Dermis blood vessel endothelial cell (primary cell): ENCODE results near the gene PARD3B. TPM values are rescaled to one million over a fixed set of nuclear protein-coding genes. Genes with fewer than 3 reads are reported as not detected.

Source experiments
- DNase-seq: peaks from one replicate; pipeline ENCODE4 v3.0.0; 2010
- total RNA-seq: library from RNA; depleted of rRNA; stranded (reverse); fragments of >200 nt; gene quantifications from 2 replicates; pipeline ENCODE4 v1.2.3, GENCODE V29; 2014

Gene PARD3B
- total RNA-seq, 1 donor from 2014 or later, result 13.3 TPM

DNA sequence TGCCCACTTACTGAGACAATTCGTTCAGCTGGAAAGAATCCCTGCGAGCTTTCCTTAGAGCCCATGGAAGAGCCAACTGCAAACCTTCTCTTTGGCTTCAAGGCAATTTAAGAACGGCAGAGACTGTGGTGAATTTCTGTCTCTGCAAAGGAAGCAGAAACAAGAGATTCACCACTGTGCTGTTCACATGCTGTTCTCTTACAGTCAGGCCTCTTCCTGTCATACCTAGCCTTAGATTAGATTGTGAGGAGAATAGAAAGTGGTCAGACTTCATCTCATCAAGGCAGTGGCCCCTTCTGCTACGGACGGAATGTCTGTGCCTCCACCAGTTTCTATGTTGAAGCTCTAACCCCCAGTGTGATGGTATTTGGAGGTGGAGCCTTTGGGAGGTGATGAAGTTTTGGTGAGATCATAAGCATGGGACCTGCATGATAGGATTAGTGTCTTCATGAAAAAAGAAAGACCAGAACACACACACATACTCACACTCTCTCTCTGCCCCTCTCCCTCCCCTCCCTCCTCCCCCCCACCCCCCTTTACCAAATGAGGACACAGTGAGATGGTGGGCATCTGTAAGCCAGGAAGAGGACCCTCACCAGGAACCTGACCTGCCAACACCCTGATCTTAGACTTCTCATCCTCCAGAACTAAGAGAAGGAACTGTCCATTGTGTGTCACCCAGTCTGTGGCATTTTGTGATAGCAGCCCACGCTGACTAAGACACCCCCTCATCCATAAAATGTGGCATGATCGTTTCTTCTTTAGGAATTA is 1091.5 kb downstream of the PARD3B start:
- no peak for DNase-seq

DNA sequence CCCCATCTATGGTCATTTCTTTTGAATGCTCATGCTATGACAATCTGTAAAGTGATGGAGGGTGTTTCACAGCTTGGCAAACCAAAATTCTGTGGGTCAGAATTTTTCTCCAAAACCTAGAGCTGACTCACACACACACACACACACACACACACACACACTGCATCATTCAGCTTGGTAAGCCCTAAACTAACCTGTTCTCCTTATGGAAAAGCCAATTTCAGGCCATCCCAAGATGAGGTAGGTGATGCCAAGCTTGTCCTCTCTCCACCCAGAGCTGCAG is 1092.0 kb downstream of the PARD3B start:
- DNase-seq, result no peak

DNA sequence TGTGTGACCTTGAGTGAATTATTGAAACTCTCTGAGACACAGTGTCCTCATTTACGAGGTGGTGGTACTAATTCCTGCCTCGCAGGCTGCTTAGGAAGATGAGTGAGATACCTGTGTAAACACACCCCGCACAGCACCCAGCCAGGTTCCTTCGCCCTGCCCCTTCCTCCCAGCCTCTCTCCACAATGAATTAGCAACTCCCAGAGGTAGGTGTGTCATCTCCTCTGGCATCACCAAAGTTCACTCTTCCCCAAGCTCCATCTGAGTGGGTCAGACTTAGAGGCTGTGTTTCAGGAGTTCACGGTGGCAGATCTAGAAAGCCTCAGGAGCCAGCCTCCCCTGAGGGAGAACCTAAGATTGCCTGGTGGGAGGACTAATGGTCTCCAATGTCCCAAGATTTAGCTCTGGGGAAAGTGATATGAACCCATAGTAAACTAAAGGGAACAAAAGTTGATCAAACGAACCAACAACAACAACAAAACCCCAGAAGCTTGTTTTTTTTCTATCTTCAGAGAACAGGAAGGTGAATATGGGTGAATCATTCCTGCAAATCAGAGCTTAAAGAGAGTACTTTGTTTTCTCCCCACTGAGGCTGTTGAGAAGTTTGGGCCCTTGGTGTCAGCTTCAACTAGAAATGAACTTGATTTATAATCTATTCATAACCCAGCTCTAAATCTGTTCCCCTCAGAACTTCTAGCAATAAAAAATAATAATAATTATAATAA is 1092.7 kb downstream of the PARD3B start:
- peak; percentile 18 for DNase-seq

DNA sequence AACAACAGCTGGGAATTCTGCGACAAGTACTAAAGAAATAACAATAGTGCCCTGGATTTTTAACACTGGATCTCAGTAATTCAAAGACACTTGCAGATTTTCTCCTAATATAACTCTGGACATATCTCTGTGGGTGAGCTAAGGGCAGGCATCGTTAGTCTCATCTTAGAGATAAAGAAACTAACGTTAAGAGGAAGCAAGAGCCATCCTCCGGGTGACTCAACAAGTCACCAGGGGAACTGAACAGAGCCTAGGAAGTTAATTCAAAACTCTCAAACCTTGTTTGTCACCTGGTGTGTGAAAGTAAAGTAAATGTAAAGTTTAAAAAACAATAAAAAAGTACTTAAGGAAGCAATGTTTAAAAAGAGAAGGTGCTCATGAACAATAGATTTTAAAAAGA is 1095.4 kb downstream of the PARD3B start:
- no peak for DNase-seq

DNA sequence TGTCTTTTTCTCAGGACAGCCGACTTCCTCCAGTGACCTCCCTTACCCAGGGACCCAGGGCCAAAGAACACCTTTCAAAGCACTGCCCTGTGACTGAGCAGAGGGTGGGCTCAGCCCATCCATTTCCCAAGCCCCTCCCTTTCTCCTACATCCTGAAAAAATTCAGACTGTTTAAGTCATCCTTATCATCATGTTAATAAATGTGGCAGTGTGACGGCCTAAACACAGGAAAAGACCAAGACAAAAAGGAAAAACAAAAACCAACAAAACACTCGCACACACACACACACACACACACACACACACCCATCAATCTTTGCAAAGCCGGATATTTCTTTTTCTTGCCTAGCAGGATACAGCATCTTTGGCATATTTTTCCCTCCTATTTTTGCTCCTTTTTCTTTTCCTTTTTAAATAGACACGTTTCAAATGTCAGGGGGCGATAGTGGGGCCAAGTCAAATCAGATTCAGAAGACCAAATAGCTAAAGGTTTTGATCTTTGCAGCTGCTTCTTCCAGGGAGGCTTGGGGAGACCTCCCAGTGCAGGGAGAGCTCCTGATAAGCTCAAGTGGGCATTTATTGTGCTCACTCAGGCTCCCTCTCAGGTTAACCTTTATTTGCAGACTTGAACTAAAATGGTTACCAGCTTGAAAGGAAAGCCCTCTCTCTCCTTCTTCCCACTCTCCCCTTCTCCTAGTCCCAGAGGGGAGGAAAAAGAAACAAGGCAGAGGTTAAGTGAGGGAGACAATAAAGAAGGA is 1097.5 kb downstream of the PARD3B start:
- no peak for DNase-seq

DNA sequence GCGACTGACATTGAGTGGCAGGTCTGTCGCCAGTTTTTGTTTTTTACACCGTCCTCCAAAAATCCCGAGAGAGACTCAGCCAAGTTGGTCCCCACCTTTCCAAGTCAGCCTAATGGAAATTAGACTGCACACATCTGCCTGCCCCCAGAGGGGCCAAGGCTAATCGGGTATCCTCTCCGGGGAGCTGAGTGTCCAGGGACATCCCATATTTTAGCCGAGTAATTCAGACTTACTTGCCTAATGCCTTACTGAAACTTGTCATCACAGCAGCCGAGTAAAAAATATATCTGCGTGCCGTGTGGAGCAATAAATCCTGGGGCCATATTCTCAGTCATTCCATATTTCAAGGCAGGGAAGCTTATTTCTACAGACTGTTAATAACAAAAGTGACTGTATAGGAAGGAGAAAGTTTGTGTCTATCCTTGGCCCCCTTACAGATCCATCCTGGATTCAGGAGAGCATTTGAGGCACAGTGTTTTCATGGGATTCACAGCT is 1098.2 kb downstream of the PARD3B start:
- DNase-seq, result no peak

DNA sequence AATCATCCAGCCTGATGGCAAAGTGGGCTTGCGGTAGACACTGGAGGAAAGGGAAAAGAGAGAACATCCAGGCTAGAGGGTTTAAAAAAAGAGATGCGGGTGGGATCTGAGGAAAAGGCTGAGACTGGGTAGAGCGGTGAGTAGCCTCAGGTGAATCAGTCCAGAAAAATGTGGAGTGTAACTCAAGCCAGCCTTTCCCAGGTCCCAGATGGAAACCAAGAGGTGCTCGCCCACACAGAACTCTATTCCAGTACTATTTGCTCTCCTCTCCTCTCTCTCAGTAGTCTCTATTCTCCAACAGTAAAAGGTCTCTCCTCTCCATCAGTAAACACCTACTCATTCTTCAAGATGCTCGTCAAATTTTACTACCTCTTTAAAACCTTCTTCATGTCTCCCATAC is 1098.7 kb downstream of the PARD3B start:
- DNase-seq, result no peak

DNA sequence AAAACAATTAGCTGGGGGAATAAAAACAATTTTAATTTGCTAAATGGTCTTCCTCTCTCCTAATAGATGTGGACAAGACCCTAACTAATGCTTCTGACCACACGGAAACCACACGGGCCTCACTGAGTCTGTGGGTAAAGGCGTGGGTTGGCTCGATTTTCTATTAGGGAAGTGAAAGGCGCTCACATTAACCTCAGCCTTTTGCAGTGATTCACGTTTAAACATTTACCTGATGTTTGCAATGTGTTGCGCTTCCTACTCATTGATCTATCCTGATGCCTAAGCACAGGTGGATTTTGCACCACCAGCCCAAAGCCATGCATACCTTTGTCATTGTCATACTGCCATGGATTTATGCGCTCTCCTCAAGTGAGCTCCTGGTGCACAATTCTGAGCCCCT is 1101.4 kb downstream of the PARD3B start:
- no peak for DNase-seq

DNA sequence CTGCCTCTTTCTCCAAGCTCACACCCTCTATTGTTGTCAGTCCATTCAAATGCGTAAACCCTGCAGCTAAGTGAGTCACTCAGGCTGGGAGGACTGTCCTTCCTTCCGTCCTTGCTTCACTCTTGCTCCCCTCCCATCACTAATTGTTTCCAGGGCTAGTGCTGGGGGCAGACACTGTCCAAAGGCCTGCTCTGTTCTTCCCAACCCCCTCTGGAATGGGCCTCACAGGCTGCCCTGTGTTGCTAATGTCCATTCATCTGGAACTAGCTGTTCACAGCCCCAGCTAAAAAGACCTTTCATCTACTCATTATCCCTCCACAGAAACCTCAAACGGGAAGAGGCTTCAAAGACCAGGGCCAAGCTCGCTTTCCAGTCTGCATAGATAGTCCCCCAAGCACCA is 1105.2 kb downstream of the PARD3B start:
- peak; percentile 56 for DNase-seq

DNA sequence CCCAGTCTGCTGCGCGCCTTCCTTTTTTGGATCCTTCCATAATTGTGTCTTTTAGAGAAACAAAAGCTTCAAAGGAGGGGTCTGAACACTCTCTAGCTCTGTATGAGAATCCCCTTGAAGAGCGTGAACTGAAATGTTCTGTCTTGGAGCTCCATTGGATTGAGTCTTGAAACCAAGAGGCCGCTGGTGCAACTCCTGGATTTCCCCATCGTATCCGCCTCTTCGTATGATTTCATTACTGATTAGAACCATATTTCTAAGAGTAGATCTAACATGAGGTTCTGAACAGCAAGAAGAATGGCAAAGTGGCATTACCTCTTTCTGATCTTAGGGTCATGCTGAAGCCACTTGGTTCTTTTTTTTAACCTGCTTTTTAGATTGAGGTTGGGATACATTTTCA is 1105.7 kb downstream of the PARD3B start:
- no peak for DNase-seq

DNA sequence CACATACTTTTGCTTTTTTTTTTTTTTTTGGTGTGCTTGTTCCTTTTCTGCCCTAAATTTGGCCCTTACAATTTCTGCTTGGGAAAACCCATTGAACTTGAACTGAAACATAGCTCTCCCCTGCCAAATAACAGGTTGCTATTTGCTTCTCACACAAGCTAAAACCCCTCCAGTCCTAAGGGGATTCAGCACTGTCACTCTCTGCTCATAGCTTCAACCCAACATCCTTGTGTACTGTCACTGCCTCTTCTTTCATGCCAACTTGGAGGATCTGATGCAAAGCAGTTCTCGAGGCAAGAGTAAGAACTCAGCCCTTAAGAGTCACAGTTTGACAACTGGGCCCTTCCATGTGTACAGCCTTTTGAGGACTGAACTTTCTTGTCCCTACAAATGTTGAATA is 1106.4 kb downstream of the PARD3B start:
- DNase-seq, result no peak

DNA sequence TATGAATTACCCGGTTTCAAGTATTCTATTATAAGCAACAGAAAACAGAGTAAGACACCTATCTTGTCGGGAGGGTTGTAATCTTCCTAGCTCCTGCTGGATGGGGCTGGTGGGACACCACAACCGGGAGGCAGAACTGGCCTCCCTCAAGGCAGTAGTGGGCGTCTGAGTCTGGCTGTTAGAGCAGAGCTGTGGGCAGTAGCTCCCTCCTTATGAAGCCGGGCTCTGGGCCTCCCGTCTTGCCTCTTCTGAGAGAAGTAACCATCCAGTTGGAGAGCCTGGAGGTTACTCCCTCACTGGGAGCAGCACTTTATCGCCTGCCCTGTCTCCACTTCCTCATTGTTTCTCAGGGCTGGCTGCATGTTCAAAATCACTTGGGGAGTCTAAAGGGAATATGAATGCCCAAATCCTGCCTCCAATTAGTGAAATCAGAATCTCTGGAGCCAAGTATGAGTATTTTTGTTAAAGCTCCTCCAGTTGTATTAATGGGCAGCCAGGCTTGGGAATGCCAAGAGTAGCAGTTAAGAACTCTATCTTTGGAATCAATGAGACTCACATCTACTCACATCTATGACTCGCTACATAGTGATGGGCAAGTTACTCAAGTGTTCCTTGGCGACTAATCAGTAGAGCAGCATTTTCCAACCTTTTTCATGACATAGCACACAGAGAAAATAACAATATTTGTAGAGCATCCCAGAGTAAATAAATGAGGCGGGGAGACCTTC is 1109.8 kb downstream of the PARD3B start:
- DNase-seq, result no peak

DNA sequence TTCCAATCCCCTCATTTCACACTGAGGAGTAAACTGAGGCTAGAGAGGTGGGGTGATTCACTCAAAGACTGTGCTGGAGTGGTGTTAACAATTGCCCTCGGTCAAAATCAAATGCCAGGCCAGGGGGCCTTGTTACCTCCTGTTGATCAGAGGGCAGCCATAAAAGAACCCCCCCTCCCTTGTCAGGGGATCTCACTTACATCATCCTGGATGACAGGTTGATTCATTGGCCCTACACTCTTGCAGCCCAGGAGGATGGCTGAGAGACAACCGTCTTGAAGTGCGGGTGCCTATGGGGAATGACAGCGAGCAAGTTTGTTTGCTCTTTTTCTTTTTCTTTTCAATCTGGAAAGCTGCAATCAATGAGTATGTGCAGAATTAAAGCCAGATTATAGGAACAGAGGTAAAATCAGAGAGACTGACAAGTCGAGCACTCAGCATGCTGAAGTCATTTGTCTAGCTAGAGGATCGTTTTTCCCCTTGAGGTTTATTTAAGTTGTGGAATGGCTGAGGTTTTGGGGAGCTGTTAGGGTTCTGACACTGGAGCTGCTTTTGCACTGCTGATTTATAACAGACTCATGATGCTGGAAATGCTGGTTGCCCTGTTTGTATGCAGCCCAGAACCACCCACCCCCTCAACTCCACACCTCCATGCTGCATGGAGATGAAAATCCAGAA is 1110.6 kb downstream of the PARD3B start:
- DNase-seq, result no peak

DNA sequence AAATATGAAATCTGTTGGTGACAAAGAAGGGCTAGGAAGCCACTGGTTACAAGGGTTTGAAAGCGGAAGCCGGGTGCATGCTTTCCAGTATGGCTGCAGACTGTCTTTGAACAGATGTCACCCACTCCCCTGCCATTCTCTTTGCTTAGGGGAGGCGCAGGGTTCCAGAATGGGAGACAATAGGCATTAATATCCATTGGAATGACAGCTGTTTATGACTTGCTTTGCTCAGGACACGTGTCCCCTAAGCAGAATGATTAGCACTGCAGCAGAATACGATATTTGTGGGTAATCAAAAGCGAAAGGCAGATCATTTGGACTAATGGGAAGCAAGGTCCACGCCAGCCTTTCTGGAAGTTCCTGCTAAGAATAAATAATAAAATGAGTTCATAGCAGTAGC is 1111.2 kb downstream of the PARD3B start:
- no peak for DNase-seq

DNA sequence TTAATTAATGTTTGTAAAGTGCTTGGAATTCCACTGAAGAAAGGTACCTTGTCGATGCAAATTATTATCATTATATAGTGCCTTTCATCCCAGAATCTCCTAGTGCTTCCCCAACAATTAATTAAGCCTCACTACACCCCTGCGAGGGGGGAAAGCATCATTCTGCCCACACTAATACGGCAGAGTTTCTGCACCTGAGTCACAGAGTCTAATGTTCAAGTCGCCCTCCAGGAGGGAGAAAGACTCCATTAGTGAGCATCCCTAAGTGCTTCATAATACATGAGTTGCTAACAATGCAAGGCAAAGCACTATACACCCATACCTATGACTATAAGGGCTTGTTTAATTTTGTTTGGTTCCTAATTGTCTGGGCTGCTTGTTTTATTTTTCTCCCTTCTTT is 1111.7 kb downstream of the PARD3B start:
- DNase-seq, result no peak

DNA sequence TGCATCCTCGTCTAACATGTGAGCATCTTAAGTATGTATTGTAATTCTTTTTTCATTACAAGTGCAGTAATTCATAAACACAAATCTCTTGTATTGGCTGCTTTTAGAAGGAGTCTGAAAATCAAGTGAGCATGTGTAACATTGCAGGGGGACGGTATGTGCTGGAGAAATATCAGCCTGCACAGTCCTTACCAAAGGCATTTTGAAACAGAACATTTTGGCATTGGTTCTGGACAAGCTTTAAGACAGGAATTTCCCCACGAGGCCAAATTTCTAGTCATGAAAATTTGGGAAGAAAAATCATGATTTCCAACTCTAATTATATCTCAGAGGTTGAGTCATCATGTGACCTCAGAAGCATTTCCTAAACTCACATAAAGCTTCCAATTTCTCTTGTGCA is 1112.3 kb downstream of the PARD3B start:
- DNase-seq, result no peak

DNA sequence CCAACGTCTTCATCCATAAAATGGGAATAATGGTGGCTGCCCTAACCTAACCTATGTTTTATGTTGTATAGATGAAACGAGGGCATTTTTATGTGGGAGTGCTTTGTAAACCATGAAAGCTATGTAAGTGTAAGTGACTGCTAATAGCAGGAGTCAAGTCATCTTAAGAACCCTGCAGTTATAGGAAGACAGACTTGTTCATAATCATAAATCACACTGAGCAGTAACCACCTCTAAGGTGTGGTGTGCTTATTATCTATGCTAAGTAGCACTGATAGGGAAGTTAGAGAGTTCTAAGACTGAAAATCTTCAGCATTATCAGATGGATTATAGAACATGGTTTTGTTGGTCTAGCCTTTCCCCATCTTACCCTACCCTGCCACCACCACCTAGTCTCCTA is 1112.8 kb downstream of the PARD3B start:
- DNase-seq, result no peak

DNA sequence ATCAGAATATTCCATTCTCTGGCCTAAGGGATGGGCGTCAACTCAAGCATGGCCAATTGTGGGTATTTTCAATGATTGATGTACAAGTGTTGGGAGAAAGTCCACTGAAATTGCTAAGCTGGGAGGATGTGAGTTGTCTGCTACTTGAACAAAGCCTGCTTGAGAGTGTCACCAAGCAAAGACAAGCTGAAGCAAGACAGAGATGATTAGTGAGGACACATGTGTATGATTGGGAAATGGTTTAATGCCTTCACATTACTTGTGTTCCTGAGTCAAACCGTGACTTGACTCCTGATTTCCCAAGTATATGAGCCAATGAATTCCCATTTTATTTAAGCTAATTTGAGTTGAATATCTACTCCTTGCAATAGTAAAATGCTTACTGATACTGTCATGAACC is 1113.3 kb downstream of the PARD3B start:
- DNase-seq, result no peak

DNA sequence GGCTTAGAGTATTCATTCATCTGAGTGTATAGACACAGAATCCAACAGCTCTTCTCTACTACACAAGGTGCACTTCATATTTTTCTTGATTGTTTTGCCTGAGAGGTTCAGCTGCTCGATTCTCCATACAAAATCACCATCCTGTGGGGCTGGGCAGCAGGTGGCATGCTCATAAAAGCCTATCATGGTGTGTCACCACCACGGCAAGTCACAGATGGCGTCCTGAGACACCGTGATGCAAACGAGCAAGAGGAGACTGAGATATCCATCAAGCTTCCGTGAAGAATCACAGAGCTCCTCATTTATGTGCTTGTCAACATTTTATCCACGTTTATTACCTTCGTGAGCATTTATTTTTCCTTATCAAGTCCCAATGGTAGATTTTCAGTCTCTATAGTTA is 1114.6 kb downstream of the PARD3B start:
- DNase-seq, result no peak

DNA sequence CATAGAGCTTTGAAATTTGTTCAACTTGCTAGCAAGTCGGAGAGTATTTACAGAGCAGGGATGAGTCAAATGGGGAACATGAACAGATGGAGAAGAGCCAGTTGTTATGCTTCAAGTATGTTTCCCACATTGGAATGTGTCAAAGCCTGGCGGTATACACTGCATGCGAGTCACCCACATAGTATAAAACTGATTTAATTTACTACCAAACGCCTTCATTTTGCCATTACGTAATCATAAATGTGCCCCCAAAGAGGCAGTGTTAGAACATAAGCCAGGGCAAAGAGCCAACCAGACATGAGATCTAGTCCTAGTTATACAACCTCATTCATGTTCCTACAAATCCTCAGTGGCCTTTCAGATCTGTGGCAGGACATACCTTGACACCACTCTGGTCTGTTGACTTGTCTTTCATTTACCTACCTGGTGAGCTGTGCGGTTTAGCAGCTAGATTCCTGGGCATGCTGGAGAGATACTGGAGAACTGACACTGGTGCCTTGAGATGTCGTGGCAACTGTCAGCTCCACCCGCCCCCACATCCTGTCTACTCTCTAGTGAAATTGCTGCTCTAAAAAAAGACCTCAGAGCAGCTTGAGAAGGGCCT is 1115.3 kb downstream of the PARD3B start:
- no peak for DNase-seq

DNA sequence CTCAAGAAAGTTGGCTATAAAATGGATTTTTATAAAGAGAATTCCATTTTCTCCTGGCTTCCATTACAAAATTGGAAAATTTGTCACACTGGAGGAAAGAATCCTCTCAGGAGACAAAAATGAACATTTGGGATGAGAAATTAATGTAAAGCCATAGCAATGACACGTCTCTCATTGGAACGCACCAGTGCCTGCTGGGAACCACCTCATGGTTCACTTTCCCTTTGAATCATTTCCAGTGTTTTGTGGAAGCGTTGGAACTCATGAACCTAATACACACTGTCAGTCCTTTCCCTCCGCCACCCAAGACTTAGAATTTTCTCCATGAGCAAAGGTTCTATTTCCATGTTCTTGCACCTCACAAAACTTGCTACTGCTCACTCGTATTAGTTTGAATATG is 1116.0 kb downstream of the PARD3B start:
- no peak for DNase-seq
